PC-3 (cell line): Measurements from ENCODE around the gene NAV2.

ENCODE experiments used
- EZH2 ChIP-seq: fragments of 300-600 bp; sonication (generic); IDR thresholded peaks from one replicate; pipeline ENCODE4 v1.6.1; 2017; ENCODE audit warnings: antibody characterized with exemption, mild to moderate bottlenecking, low read length; ENCODE audit not compliant: unreplicated experiment
- TF ChIP-seq, protein P1 (sequence below): fragments of 300-600 bp; sonication (generic); conservative IDR thresholded peaks from 2 replicates; pipeline ENCODE4 v1.5.1; 2017; ENCODE audit warnings: antibody characterized with exemption, low read depth, mild to moderate bottlenecking, low read length

DNA sequence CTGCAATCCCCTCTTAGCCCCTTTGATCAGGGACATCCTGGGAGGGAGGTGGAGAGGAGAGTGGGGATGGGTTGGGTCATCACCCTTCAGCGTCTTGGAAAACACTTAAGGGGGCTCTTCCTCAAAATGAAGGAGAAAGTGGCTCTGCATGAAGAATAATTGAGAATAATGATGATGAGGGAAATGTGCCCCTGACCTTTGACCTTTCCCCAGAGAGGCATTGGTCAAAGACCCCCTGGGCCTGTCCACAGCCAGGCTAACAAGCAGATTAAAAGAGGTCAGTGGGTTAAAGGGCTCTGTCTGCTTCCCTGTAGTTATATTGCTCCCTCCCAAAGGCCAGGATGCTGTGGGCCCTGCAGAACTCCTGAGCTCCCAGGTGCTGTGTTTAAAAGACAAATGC, 68.7 kb downstream of the NAV2 start:
- TF ChIP-seq, protein P1, sequence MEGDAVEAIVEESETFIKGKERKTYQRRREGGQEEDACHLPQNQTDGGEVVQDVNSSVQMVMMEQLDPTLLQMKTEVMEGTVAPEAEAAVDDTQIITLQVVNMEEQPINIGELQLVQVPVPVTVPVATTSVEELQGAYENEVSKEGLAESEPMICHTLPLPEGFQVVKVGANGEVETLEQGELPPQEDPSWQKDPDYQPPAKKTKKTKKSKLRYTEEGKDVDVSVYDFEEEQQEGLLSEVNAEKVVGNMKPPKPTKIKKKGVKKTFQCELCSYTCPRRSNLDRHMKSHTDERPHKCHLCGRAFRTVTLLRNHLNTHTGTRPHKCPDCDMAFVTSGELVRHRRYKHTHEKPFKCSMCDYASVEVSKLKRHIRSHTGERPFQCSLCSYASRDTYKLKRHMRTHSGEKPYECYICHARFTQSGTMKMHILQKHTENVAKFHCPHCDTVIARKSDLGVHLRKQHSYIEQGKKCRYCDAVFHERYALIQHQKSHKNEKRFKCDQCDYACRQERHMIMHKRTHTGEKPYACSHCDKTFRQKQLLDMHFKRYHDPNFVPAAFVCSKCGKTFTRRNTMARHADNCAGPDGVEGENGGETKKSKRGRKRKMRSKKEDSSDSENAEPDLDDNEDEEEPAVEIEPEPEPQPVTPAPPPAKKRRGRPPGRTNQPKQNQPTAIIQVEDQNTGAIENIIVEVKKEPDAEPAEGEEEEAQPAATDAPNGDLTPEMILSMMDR, result no peak
- no peak for TF ChIP-seq EZH2
